Head of caudate nucleus (tissue), 42 donors: ENCODE data around the gene NDFIP2.

Experiments used
- DNase-seq, 42 donors: peaks; one replicate each; pipeline versions ENCODE4 v3.0.0 to v3.0.0-alpha.2; 2020 to 2021; ENCODE audit warnings: mixed read lengths in 7 of 42
- intact Hi-C: fragments of 100-400 bp; cut with DNase I; formaldehyde crosslinking; loops from one replicate; pipeline ENCODE4 v1.15.0; 2022

Gene NDFIP2

GRCh38 chr13:79527698-79528097 is 46.7 kb downstream of the NDFIP2 start:
- intact Hi-C loops, result no loop called here
- DNase-seq, result no peak

GRCh38 chr13:79528356-79528755 is 47.4 kb downstream of the NDFIP2 start:
- intact Hi-C loops, result no loop called here
- no peak for DNase-seq

GRCh38 chr13:79528759-79529191 is 47.8 kb downstream of the NDFIP2 start:
- DNase-seq, result no peak
- intact Hi-C loops, result no loop called here

- intact Hi-C loops, result loop anchor here (5.0 kb wide), 1 partner anchor 48 kb away; the partner anchor contains the start of gene NDFIP2
Measured at GRCh38 chr13:79529817-79530216, 48.9 kb downstream of the NDFIP2 start.

GRCh38 chr13:79530270-79530669 is 49.3 kb downstream of the NDFIP2 start:
- intact Hi-C loops, result loop anchor here (5.0 kb wide), 1 partner anchor 48 kb away; the partner anchor contains the start of gene NDFIP2
- DNase-seq, result peak in 26 of 42 donors; percentile 5 to 66 (median 37)

More at GRCh38 chr13:79529817-79530216, 48.9 kb downstream of the NDFIP2 start:
- DNase-seq, result no peak

- intact Hi-C loops, result loop anchor here (5.0 kb wide), 1 partner anchor 49 kb away; the partner anchor contains the start of gene NDFIP2
- no peak for DNase-seq
Measured at GRCh38 chr13:79531542-79532254, 50.7 kb downstream of the NDFIP2 start.

- DNase-seq, result no peak
- intact Hi-C loops, result loop anchor here (5.0 kb wide), 1 partner anchor 50 kb away; the partner anchor contains the start of gene NDFIP2
Measured at GRCh38 chr13:79532576-79532975, 51.6 kb downstream of the NDFIP2 start.

GRCh38 chr13:79533781-79534400 is 52.9 kb downstream of the NDFIP2 start:
- intact Hi-C loops, result loop anchor here (5.0 kb wide), 1 partner anchor 52 kb away; the partner anchor contains the start of gene NDFIP2
- DNase-seq, result no peak

- intact Hi-C loops, result loop anchor here (5.0 kb wide), 1 partner anchor 52 kb away; the partner anchor contains the start of gene NDFIP2
- no peak for DNase-seq
Measured at GRCh38 chr13:79534596-79534995, 53.6 kb downstream of the NDFIP2 start.

GRCh38 chr13:79538757-79539156 is 57.8 kb downstream of the NDFIP2 start:
- intact Hi-C loops, result no loop called here
- no peak for DNase-seq

- DNase-seq, result no peak
- intact Hi-C loops, result loop anchor here (5.0 kb wide), 1 partner anchor 118 kb away; no protein-coding TSS in a partner anchor
Measured at GRCh38 chr13:79540504-79540903, 59.5 kb downstream of the NDFIP2 start.

GRCh38 chr13:79541426-79542049 is 60.6 kb downstream of the NDFIP2 start:
- peak in 3 of 42 donors; percentile 25 to 66 (median 30) for DNase-seq
- intact Hi-C loops, result loop anchor here (5.0 kb wide), 1 partner anchor 119 kb away; no protein-coding TSS in a partner anchor

GRCh38 chr13:79543883-79544282 is 62.9 kb downstream of the NDFIP2 start:
- intact Hi-C loops, result loop anchor here (5.0 kb wide), 1 partner anchor 122 kb away; no protein-coding TSS in a partner anchor
- DNase-seq, result no peak

- no peak for DNase-seq
- intact Hi-C loops, result no loop called here
Measured at GRCh38 chr13:79547211-79548195, 66.5 kb downstream of the NDFIP2 start.

GRCh38 chr13:79548902-79549301 is 67.9 kb downstream of the NDFIP2 start:
- no peak for DNase-seq
- intact Hi-C loops, result no loop called here

GRCh38 chr13:79549355-79550106 is 68.6 kb downstream of the NDFIP2 start:
- intact Hi-C loops, result no loop called here
- DNase-seq, result no peak

- intact Hi-C loops, result no loop called here
- DNase-seq, result no peak
Measured at GRCh38 chr13:79557666-79558065, 76.7 kb downstream of the NDFIP2 start.

- intact Hi-C loops, result no loop called here
- DNase-seq, result no peak
Measured at GRCh38 chr13:79560954-79561353, 80.0 kb downstream of the NDFIP2 start.
